ENCODE measurements around the gene MEGF10. TPM values are rescaled to one million over a fixed set of nuclear protein-coding genes. Genes with fewer than 3 reads are reported as not detected.

MEGF10 gene
- total and polyA plus RNA-seq, 10 of the 15 experiments (the other 5 are each of a cell fraction or from before 2014, with no cell fraction given), result 0.03 to 0.21 (median 0.05) TPM; not detected in 5

GRCh38 chr5:127363403-127363802 is 72.8 kb downstream of the MEGF10 start (continued):
- TF ChIP-seq, protein P1, sequence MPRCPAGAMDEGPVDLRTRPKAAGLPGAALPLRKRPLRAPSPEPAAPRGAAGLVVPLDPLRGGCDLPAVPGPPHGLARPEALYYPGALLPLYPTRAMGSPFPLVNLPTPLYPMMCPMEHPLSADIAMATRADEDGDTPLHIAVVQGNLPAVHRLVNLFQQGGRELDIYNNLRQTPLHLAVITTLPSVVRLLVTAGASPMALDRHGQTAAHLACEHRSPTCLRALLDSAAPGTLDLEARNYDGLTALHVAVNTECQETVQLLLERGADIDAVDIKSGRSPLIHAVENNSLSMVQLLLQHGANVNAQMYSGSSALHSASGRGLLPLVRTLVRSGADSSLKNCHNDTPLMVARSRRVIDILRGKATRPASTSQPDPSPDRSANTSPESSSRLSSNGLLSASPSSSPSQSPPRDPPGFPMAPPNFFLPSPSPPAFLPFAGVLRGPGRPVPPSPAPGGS (IDR thresholded peaks at IDR 0.05; ENCODE audit: borderline replicate concordance, insufficient read depth, low read depth, low read length, poor library complexity, severe bottlenecking), result no peak

DNA sequence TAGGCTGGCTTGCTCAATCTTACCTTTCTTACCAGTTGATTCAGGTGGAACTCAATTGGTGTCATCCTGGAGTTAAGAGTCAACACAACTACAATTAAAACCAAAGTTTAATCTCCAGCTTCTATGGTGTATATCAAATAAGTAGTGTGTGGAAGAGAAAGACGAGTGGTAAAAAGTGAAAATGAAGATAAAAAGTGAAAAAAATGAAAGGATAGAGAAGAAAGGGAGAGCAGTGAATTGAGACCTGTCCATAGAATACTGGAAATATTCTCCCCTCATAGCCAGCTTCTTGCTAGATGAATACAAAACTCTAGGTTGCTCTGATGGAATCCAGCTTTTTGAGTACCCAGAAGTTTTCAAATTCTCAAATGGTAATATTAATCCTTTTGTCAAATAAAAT is 76.4 kb downstream of the MEGF10 start:
- Histone ChIP-seq H3K9ac (ENCODE audit: control insufficient read depth, insufficient read depth, low read length) (no peak overlapping the region), H2AFZ (ENCODE audit: control insufficient read depth, low read depth, low read length) (no peak overlapping the region), H3K36me3 (ENCODE audit: control insufficient read depth in 2 of 2, insufficient read depth in 2 of 2, low read length in 1 of 2) (no peaks in the 10 kb centered on the region), H4K20me1 (ENCODE audit: control insufficient read depth, insufficient read depth) (no peaks in the 10 kb centered on the region), H3K27ac (ENCODE audit: control insufficient read depth, insufficient read depth) (no peak overlapping the region), H3K4me3 (no peak overlapping the region), H3K4me2 (ENCODE audit: control insufficient read depth, insufficient read depth) (no peak overlapping the region), H3K79me2 (ENCODE audit: control insufficient read depth, insufficient read depth, low read length) (no peaks in the 10 kb centered on the region), H3K4me1 (ENCODE audit: control insufficient read depth, insufficient read depth, low read length) (no peaks in the 10 kb centered on the region), H3K9me3 (replicated peaks; ENCODE audit: control insufficient read depth, insufficient read depth, low read length) (no peaks in the 10 kb centered on the region), H3K27me3 (replicated peaks in 1 of 2; ENCODE audit: control insufficient read depth in 2 of 2, insufficient read depth in 2 of 2, low read length in 1 of 2) (peaks cover 0 to 1% of the 10 kb centered on the region in 2 experiments; a peak in 2 of 4 replicates)
- RAD21 ChIA-PET (ENCODE audit: unreplicated experiment), result no interaction called here
- 15% methylated on average over 1 of the region's 1 CpG for WGBS (ENCODE audit: insufficient coverage, insufficient replicate concordance, low lambda C conversion rate, missing lambda C conversion rate)
- no TSS peak for BruUV-seq (replicated peaks)
- POLR2A ChIA-PET, result no interaction called here
- intact Hi-C loops (cut with micrococcal nuclease; ENCODE audit: unreplicated experiment) (no loop called here), in situ Hi-C loops (cut with MboI) (no loop called here)
- FAIRE-seq (no peak), DNase-seq (ENCODE audit: low read depth, low spot score) (no peak), ATAC-seq (no peak)
- CTCF ChIA-PET, result no interaction called here
- SMC1A ChIA-PET (ENCODE audit: uncharacterized antibody, unreplicated experiment), result no interaction called here
- TF ChIP-seq RFX5 (IDR thresholded peaks at IDR 0.05; ENCODE audit: low read depth, low read length), result no peak
- TF ChIP-seq FOS (IDR thresholded peaks at IDR 0.05; ENCODE audit: borderline replicate concordance, extremely low read depth, insufficient read length), result no peak
- no peak for TF ChIP-seq MYC (IDR thresholded peaks at IDR 0.05; ENCODE audit: insufficient read depth, insufficient read length, insufficient replicate concordance, low read length, severe bottlenecking)
- TF ChIP-seq ESRRA (IDR thresholded peaks at IDR 0.05; ENCODE audit: low read length), result no peak
- TF ChIP-seq E2F8 (IDR thresholded peaks at IDR 0.05; ENCODE audit: low read depth, partially characterized antibody), result no peak
- no peak for TF ChIP-seq HDAC2 (IDR thresholded peaks at IDR 0.05)
- no peak for TF ChIP-seq JUND (IDR thresholded peaks at IDR 0.05; ENCODE audit: low read depth, low read length)
- TF ChIP-seq HDGF (IDR thresholded peaks at IDR 0.05), result no peak
- TF ChIP-seq, protein P2, sequence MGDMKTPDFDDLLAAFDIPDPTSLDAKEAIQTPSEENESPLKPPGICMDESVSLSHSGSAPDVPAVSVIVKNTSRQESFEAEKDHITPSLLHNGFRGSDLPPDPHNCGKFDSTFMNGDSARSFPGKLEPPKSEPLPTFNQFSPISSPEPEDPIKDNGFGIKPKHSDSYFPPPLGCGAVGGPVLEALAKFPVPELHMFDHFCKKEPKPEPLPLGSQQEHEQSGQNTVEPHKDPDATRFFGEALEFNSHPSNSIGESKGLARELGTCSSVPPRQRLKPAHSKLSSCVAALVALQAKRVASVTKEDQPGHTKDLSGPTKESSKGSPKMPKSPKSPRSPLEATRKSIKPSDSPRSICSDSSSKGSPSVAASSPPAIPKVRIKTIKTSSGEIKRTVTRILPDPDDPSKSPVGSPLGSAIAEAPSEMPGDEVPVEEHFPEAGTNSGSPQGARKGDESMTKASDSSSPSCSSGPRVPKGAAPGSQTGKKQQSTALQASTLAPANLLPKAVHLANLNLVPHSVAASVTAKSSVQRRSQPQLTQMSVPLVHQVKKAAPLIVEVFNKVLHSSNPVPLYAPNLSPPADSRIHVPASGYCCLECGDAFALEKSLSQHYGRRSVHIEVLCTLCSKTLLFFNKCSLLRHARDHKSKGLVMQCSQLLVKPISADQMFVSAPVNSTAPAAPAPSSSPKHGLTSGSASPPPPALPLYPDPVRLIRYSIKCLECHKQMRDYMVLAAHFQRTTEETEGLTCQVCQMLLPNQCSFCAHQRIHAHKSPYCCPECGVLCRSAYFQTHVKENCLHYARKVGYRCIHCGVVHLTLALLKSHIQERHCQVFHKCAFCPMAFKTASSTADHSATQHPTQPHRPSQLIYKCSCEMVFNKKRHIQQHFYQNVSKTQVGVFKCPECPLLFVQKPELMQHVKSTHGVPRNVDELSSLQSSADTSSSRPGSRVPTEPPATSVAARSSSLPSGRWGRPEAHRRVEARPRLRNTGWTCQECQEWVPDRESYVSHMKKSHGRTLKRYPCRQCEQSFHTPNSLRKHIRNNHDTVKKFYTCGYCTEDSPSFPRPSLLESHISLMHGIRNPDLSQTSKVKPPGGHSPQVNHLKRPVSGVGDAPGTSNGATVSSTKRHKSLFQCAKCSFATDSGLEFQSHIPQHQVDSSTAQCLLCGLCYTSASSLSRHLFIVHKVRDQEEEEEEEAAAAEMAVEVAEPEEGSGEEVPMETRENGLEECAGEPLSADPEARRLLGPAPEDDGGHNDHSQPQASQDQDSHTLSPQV (IDR thresholded peaks at IDR 0.05), result no peak
- no peak for TF ChIP-seq CEBPZ (IDR thresholded peaks at IDR 0.05; ENCODE audit: low read depth, low read length)
